ENCODE data around the gene GPR146.

- TF ChIP-seq, protein P1, sequence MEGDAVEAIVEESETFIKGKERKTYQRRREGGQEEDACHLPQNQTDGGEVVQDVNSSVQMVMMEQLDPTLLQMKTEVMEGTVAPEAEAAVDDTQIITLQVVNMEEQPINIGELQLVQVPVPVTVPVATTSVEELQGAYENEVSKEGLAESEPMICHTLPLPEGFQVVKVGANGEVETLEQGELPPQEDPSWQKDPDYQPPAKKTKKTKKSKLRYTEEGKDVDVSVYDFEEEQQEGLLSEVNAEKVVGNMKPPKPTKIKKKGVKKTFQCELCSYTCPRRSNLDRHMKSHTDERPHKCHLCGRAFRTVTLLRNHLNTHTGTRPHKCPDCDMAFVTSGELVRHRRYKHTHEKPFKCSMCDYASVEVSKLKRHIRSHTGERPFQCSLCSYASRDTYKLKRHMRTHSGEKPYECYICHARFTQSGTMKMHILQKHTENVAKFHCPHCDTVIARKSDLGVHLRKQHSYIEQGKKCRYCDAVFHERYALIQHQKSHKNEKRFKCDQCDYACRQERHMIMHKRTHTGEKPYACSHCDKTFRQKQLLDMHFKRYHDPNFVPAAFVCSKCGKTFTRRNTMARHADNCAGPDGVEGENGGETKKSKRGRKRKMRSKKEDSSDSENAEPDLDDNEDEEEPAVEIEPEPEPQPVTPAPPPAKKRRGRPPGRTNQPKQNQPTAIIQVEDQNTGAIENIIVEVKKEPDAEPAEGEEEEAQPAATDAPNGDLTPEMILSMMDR (IDR thresholded peaks at IDR 0.05 in 8 of 11, conservative IDR thresholded peaks at IDR 0.05 in 3 of 11) = no peak
- TF ChIP-seq POLR2A (IDR thresholded peaks at IDR 0.05) = no peak
These were observed 22.4 kb upstream of the GPR146 start for GRCh38 chr7:1021931-1022330.
